GM12878 (cell line): ENCODE results near the gene EXOC4. TPM values are rescaled to one million over a fixed set of nuclear protein-coding genes. Genes with fewer than 3 reads are reported as not detected.

Experiments used
- ATAC-seq: fragments of 200-7000 bp; cut with Tn5 transposase; 3 replicates; pipeline ENCODE4 v1.9.1; 2020; ENCODE audit warnings: mild to moderate bottlenecking, moderate library complexity
- BruUV-seq: library from RNA; stranded (reverse); fragments of 400-500 nt; replicated peaks from 2 replicates; lab custom pipeline; 2021; lab: Mats Ljungman, UMichigan
- CTCF ChIA-PET: fragments of 300-600 bp; sonication (Branson Sonifier 250); formaldehyde crosslinking; extraction: SDS; loops from one replicate; lab custom pipeline; 2021; ENCODE audit warnings: inconsistent platforms; lab: Yijun Ruan, JAX
- POLR2A ChIA-PET: fragments of 350-600 bp; formaldehyde crosslinking; extraction: SDS; loops from one replicate; lab custom pipeline; 2021; ENCODE audit warnings: inconsistent platforms; lab: Charles Lee
- RAD21 ChIA-PET: fragments of 300-600 bp; sonication (Branson Sonifier 250); formaldehyde crosslinking; loops from one replicate; lab custom pipeline; 2023; ENCODE audit warnings: antibody characterized with exemption; ENCODE audit not compliant: unreplicated experiment; lab: Charles Lee
- SMC1A ChIA-PET: fragments of 300-600 bp; sonication (Branson Sonifier 250); formaldehyde crosslinking; loops from one replicate; lab custom pipeline; 2023; ENCODE audit not compliant: unreplicated experiment, uncharacterized antibody; lab: Charles Lee
- DNase-seq: peaks from one replicate; pipeline ENCODE4 v3.0.0-alpha.2; 2011; ENCODE audit warnings: low read depth, low spot score
- FAIRE-seq: peaks from 3 replicates; lab custom pipeline; 2011; peaks lifted over from hg19 to GRCh38; lab: Jason Lieb, UNC
- H2AFZ ChIP-seq: 2 replicates; pipeline ENCODE4 v1.6.0; 2011; ENCODE audit warnings: low read depth, low read length, control low read depth; ENCODE audit not compliant: control insufficient read depth
- H3K27ac ChIP-seq: 2 replicates; pipeline ENCODE4 v1.5.1; 2011; ENCODE audit warnings: control low read depth; ENCODE audit not compliant: control insufficient read depth, insufficient read depth
- H3K27me3 ChIP-seq, 2 experiments: replicated peaks in 1 of 2; 2 replicates each; pipeline versions ENCODE4 v1.6.0 to v1.6.1; 2011; ENCODE audit warnings: low read length in 1 of 2; ENCODE audit not compliant: control insufficient read depth in 2 of 2, insufficient read depth in 2 of 2
- H3K36me3 ChIP-seq, 2 experiments: 2 replicates each; pipeline ENCODE4 v1.5.1; 2011; ENCODE audit warnings: low read length in 1 of 2; ENCODE audit not compliant: control insufficient read depth in 2 of 2, insufficient read depth in 2 of 2
- H3K4me1 ChIP-seq: 2 replicates; pipeline ENCODE4 v1.6.1; 2011; ENCODE audit warnings: mild to moderate bottlenecking, low read length, moderate library complexity, mixed read lengths; ENCODE audit not compliant: control insufficient read depth, insufficient read depth
- H3K4me2 ChIP-seq: 2 replicates; pipeline ENCODE4 v1.6.0; 2011; ENCODE audit warnings: control low read depth; ENCODE audit not compliant: control insufficient read depth, insufficient read depth
- H3K4me3 ChIP-seq: fragments of 200-600 bp; sonication (generic); 2 replicates; pipeline ENCODE4 v1.5.1; 2016
- H3K79me2 ChIP-seq: 2 replicates; pipeline ENCODE4 v1.6.0; 2011; ENCODE audit warnings: low read length; ENCODE audit not compliant: control insufficient read depth, insufficient read depth
- H3K9ac ChIP-seq: 2 replicates; pipeline ENCODE4 v1.8.0; 2011; ENCODE audit warnings: low read length, control low read depth, mixed read lengths; ENCODE audit not compliant: control insufficient read depth, insufficient read depth
- H3K9me3 ChIP-seq: replicated peaks from 3 replicates; pipeline ENCODE4 v1.5.1; 2011; ENCODE audit warnings: mild to moderate bottlenecking, low read length; ENCODE audit not compliant: control insufficient read depth, insufficient read depth
- H4K20me1 ChIP-seq: 2 replicates; pipeline ENCODE4 v1.6.0; 2011; ENCODE audit not compliant: control insufficient read depth, insufficient read depth
- ATF7 ChIP-seq: fragments of 450-650 bp; IDR thresholded peaks from 2 replicates; pipeline ENCODE4 v1.6.1; 2016; ENCODE audit warnings: low read depth, mild to moderate bottlenecking
- BMI1 ChIP-seq: fragments of 450-650 bp; IDR thresholded peaks from 2 replicates; pipeline ENCODE4 v1.6.1; 2016; ENCODE audit warnings: mild to moderate bottlenecking, moderate library complexity, borderline replicate concordance
- CEBPB ChIP-seq, 2 experiments: fragments of 150-350 bp in 1 of 2; IDR thresholded peaks; 2 replicates each; pipeline ENCODE4 v1.6.1; 2012 to 2014; ENCODE audit warnings: low read depth in 2 of 2, low read length in 2 of 2, borderline replicate concordance in 1 of 2, inconsistent platforms in 1 of 2
- EED ChIP-seq: sonication (generic); IDR thresholded peaks from 2 replicates; pipeline ENCODE4 v1.6.1; 2016; ENCODE audit warnings: antibody characterized with exemption, low read depth
- JUNB ChIP-seq: IDR thresholded peaks from 2 replicates; pipeline ENCODE4 v1.6.1; 2016; ENCODE audit warnings: antibody characterized with exemption, mild to moderate bottlenecking
- JUND ChIP-seq: IDR thresholded peaks from 2 replicates; pipeline ENCODE4 v1.6.1; 2012; ENCODE audit warnings: low read depth, mild to moderate bottlenecking, low read length, improper control_type of control experiment, moderate library complexity
- MEF2B ChIP-seq: fragments of 450-650 bp; IDR thresholded peaks from 2 replicates; pipeline ENCODE4 v1.6.1; 2018; ENCODE audit warnings: mild to moderate bottlenecking, moderate library complexity; ENCODE audit not compliant: partially characterized antibody, poor library complexity, severe bottlenecking
- NFXL1 ChIP-seq: fragments of 450-650 bp; IDR thresholded peaks from 2 replicates; pipeline ENCODE4 v1.6.1; 2017; ENCODE audit warnings: antibody characterized with exemption, mild to moderate bottlenecking, borderline replicate concordance
- NR2F1 ChIP-seq: fragments of 450-650 bp; conservative IDR thresholded peaks from 2 replicates; pipeline ENCODE4 v1.6.1; 2017; ENCODE audit warnings: mild to moderate bottlenecking
- POLR2A ChIP-seq: IDR thresholded peaks from 2 replicates; pipeline ENCODE4 v1.6.1; 2011; ENCODE audit warnings: low read depth, mild to moderate bottlenecking, low read length
- POLR2AphosphoS2 ChIP-seq: IDR thresholded peaks from 2 replicates; pipeline ENCODE4 v1.6.1; 2011; ENCODE audit warnings: low read depth, mild to moderate bottlenecking, low read length, improper control_type of control experiment, moderate library complexity
- RBBP5 ChIP-seq: fragments of 200-600 bp; sonication (generic); conservative IDR thresholded peaks from 2 replicates; pipeline ENCODE4 v1.6.1; 2016
- SMAD1 ChIP-seq: fragments of 450-650 bp; IDR thresholded peaks from 2 replicates; pipeline ENCODE4 v1.6.1; 2018; ENCODE audit warnings: mild to moderate bottlenecking, low read depth; ENCODE audit not compliant: partially characterized antibody
- SREBF2 ChIP-seq: IDR thresholded peaks from 2 replicates; pipeline ENCODE4 v1.6.1; 2012; ENCODE audit warnings: mild to moderate bottlenecking, low read length
- ZNF24 ChIP-seq: fragments of 450-650 bp; IDR thresholded peaks from 2 replicates; pipeline ENCODE4 v1.6.1; 2017; ENCODE audit warnings: antibody characterized with exemption, mild to moderate bottlenecking
- WGBS: methylation state at CpG from one replicate; pipeline ENCODE4 v1.1.6; 2016; ENCODE audit warnings: low lambda C conversion rate; ENCODE audit not compliant: insufficient replicate concordance, insufficient coverage; ENCODE audit errors: missing lambda C conversion rate; 5-methylcytosine and 5-hydroxymethylcytosine counted together
- in situ Hi-C: fragments of 300-500 bp; cut with MboI; formaldehyde crosslinking; loops from 9 replicates; pipeline ENCODE4 v1.14.3; 2018; ENCODE audit warnings: mixed read lengths
- intact Hi-C: fragments of 100-400 bp; cut with micrococcal nuclease; formaldehyde crosslinking; loops from one replicate; pipeline ENCODE4 v1.14.2; 2022; ENCODE audit not compliant: unreplicated experiment
- polyA plus RNA-seq, 11 experiments: library from polyadenylated mRNA; depleted of rRNA in 4 of 11; unstranded in 6 of 11; stranded (reverse) in 5 of 11; fragments of >200 nt; fragmentation: Nextera tagmentation in 4 of 11; fragmentation: Illumina TruSeq in 1 of 11; extraction: Ambion mirVana in 4 of 11; extraction: Trizol in 1 of 11; gene quantifications; 1 replicate in 1 of 11; 2 replicates in 10 of 11; pipeline versions ENCODE4 v1.2.1 to v1.2.3, GENCODE V29; 2011 to 2016; ENCODE audit warnings: inconsistent platforms in 2 of 11, missing spikeins in 2 of 11, low read depth in 1 of 11
- total RNA-seq, 4 experiments: library from RNA; depleted of rRNA in 3 of 4; stranded (reverse); fragments of >200 nt in 3 of 4; fragmentation: Illumina TruSeq in 1 of 4; extraction: Trizol in 1 of 4; gene quantifications; 2 replicates each; pipeline versions ENCODE4 v1.2.1 to v1.2.3, GENCODE V29; 2013 to 2021
- TF ChIP-seq, protein P1 (sequence below): IDR thresholded peaks from 2 replicates; pipeline ENCODE4 v1.6.1; 2011; ENCODE audit warnings: borderline replicate concordance, low read depth, mild to moderate bottlenecking, moderate library complexity, low read length; ENCODE audit not compliant: insufficient read depth, poor library complexity, severe bottlenecking
- TF ChIP-seq, protein P2 (sequence below): fragments of 450-650 bp; IDR thresholded peaks from 2 replicates; pipeline ENCODE4 v1.6.1; 2017; ENCODE audit warnings: mild to moderate bottlenecking, low read depth, inconsistent platforms; ENCODE audit not compliant: poor library complexity, severe bottlenecking
- TF ChIP-seq, protein P3 (sequence below): fragments of 450-650 bp; IDR thresholded peaks from 2 replicates; pipeline ENCODE4 v1.6.1; 2014; ENCODE audit warnings: mild to moderate bottlenecking

EXOC4 gene
- total and polyA plus RNA-seq, 10 of the 15 experiments (the other 5 are each of a cell fraction or from before 2014, with no cell fraction given) = 13.2 to 44.5 (median 29.6) TPM

DNA sequence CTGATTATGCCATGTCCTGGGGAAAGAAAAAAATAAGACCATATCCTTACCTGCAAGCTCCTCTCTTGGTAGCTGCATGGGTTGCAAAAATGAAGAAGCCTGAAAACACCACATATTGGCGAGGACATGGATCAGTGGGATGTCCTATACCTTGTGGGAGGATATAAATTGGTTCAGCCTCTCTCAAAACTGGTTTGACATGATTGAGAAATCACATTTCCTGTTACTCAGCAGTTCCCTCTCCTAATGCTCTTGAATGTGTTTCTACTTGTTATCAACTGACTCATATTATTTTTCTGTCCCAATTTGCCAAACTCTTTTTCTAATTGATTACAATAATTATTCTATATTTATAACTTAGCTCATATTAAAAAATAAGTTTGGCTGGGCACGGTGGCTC lies 380.2 kb downstream of the EXOC4 start (continued):
- TF ChIP-seq CEBPB (IDR thresholded peaks at IDR 0.05; ENCODE audit: borderline replicate concordance in 1 of 2, low read depth in 2 of 2, low read length in 2 of 2) (no peak), ZNF24 (no peak)
- TF ChIP-seq, all 136 proteins: peak for 0

DNA sequence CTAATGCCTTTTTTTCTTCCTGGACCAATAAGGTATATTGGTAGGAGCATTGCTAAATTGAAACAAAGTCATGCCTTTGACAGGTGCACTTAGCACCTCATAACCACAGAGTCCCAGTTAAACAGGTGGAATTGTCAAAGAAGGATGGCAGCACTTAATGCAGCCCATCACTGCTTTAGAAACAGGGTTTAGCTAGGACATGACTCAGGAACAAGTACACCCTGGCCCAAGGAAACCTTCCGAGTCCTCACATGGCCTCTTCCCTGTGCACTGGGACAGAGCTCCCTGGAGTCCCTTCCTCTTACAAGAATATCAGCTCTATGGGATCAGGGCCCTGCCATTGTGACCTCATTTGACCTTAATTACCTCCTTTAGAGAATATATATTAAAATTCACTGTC lies 382.7 kb downstream of the EXOC4 start:
- no TSS peak for BruUV-seq
- TF ChIP-seq JUNB (no peak), SREBF2 (no peak), NR2F1 (no peak), MEF2B (no peak), SMAD1 (no peak), POLR2A (no peak), RBBP5 (no peak), ATF7 (no peak), POLR2AphosphoS2 (no peak), JUND (no peak), NFXL1 (no peak), EED (no peak), BMI1 (no peak), CEBPB (IDR thresholded peaks at IDR 0.05; ENCODE audit: borderline replicate concordance in 1 of 2, low read depth in 2 of 2, low read length in 2 of 2) (no peak)
- TF ChIP-seq, protein P1, sequence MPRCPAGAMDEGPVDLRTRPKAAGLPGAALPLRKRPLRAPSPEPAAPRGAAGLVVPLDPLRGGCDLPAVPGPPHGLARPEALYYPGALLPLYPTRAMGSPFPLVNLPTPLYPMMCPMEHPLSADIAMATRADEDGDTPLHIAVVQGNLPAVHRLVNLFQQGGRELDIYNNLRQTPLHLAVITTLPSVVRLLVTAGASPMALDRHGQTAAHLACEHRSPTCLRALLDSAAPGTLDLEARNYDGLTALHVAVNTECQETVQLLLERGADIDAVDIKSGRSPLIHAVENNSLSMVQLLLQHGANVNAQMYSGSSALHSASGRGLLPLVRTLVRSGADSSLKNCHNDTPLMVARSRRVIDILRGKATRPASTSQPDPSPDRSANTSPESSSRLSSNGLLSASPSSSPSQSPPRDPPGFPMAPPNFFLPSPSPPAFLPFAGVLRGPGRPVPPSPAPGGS = no peak
- TF ChIP-seq, protein P2, sequence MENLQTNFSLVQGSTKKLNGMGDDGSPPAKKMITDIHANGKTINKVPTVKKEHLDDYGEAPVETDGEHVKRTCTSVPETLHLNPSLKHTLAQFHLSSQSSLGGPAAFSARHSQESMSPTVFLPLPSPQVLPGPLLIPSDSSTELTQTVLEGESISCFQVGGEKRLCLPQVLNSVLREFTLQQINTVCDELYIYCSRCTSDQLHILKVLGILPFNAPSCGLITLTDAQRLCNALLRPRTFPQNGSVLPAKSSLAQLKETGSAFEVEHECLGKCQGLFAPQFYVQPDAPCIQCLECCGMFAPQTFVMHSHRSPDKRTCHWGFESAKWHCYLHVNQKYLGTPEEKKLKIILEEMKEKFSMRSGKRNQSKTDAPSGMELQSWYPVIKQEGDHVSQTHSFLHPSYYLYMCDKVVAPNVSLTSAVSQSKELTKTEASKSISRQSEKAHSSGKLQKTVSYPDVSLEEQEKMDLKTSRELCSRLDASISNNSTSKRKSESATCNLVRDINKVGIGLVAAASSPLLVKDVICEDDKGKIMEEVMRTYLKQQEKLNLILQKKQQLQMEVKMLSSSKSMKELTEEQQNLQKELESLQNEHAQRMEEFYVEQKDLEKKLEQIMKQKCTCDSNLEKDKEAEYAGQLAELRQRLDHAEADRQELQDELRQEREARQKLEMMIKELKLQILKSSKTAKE = no peak
- TF ChIP-seq, protein P3, sequence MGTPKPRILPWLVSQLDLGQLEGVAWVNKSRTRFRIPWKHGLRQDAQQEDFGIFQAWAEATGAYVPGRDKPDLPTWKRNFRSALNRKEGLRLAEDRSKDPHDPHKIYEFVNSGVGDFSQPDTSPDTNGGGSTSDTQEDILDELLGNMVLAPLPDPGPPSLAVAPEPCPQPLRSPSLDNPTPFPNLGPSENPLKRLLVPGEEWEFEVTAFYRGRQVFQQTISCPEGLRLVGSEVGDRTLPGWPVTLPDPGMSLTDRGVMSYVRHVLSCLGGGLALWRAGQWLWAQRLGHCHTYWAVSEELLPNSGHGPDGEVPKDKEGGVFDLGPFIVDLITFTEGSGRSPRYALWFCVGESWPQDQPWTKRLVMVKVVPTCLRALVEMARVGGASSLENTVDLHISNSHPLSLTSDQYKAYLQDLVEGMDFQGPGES = no peak

More for the DNA sequence above, 382.7 kb downstream of the EXOC4 start:
- H3K9me3 ChIP-seq = no peaks in the 10 kb centered on the region; the same call in 2 of the 3 replicates
- no peak overlapping the region for H3K4me2 ChIP-seq
- DNase-seq = no peak
- H3K36me3 ChIP-seq = no peaks in the 10 kb centered on the region
- no peak overlapping the region for H3K9ac ChIP-seq
- no peak for ATAC-seq
- no peak overlapping the region for H3K27ac ChIP-seq
- H2AFZ ChIP-seq = no peak overlapping the region
- ChIA-PET RAD21 (no interaction called here), POLR2A (no interaction called here), SMC1A (no interaction called here), CTCF (no interaction called here)
- in situ Hi-C loops = no loop called here
- no peaks in the 10 kb centered on the region for H3K27me3 ChIP-seq
- H4K20me1 ChIP-seq = no peaks in the 10 kb centered on the region
- no peak for FAIRE-seq
- no peak overlapping the region for H3K4me3 ChIP-seq
- WGBS = 100% methylated on average over 1 of the region's 1 CpG
- no peaks in the 10 kb centered on the region for H3K79me2 ChIP-seq
- no peaks in the 10 kb centered on the region for H3K4me1 ChIP-seq
- intact Hi-C loops = no loop called here
